Ishikawa (cell line): ENCODE measurements around the gene KRT28.

Source experiments
- CEBPB ChIP-seq: IDR thresholded peaks from 2 replicates; pipeline ENCODE4 v1.6.1; 2012
- CREB1 ChIP-seq: IDR thresholded peaks from 2 replicates; pipeline ENCODE4 v1.6.1; 2012; ENCODE audit warnings: low read depth
- EGR1 ChIP-seq: IDR thresholded peaks from 2 replicates; pipeline ENCODE4 v1.6.1; 2012
- EP300 ChIP-seq: IDR thresholded peaks from 2 replicates; pipeline ENCODE4 v1.6.1; 2012; ENCODE audit warnings: borderline replicate concordance
- FOXM1 ChIP-seq: IDR thresholded peaks from 2 replicates; pipeline ENCODE4 v1.6.1; 2012; ENCODE audit warnings: low read depth, borderline replicate concordance
- NFIC ChIP-seq: IDR thresholded peaks from 2 replicates; pipeline ENCODE4 v1.6.1; 2012
- RAD21 ChIP-seq: IDR thresholded peaks from 2 replicates; pipeline ENCODE4 v1.6.1; 2012; ENCODE audit warnings: low read depth
- TAF1 ChIP-seq: IDR thresholded peaks from 2 replicates; pipeline ENCODE4 v1.6.1; 2012; ENCODE audit warnings: low read depth, mild to moderate bottlenecking
- TCF12 ChIP-seq: IDR thresholded peaks from 2 replicates; pipeline ENCODE4 v1.6.1; 2012; ENCODE audit warnings: low read depth
- TEAD4 ChIP-seq: IDR thresholded peaks from 2 replicates; pipeline ENCODE4 v1.6.1; 2012
- YY1 ChIP-seq: IDR thresholded peaks from 2 replicates; pipeline ENCODE4 v1.6.1; 2012; ENCODE audit warnings: low read depth
- ZBTB7A ChIP-seq: IDR thresholded peaks from 2 replicates; pipeline ENCODE4 v1.6.1; 2012; ENCODE audit warnings: low read depth
- TF ChIP-seq, protein P1 (sequence below): IDR thresholded peaks from 2 replicates; pipeline ENCODE4 v1.6.1; 2012
- TF ChIP-seq, protein P2 (sequence below): IDR thresholded peaks from 2 replicates; pipeline ENCODE4 v1.6.1; 2012
- TF ChIP-seq, protein P3 (sequence below): IDR thresholded peaks from 2 replicates; pipeline ENCODE4 v1.6.1; 2012; ENCODE audit warnings: low read depth, mild to moderate bottlenecking

Gene KRT28, protein sequence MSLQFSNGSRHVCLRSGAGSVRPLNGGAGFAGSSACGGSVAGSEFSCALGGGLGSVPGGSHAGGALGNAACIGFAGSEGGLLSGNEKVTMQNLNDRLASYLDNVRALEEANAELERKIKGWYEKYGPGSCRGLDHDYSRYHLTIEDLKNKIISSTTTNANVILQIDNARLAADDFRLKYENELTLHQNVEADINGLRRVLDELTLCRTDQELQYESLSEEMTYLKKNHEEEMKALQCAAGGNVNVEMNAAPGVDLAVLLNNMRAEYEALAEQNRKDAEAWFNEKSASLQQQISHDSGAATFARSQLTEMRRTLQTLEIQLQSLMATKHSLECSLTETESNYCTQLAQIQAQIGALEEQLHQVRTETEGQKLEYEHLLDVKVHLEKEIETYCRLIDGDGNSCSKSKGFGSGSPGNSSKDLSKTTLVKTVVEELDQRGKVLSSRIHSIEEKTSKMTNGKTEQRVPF

DNA sequence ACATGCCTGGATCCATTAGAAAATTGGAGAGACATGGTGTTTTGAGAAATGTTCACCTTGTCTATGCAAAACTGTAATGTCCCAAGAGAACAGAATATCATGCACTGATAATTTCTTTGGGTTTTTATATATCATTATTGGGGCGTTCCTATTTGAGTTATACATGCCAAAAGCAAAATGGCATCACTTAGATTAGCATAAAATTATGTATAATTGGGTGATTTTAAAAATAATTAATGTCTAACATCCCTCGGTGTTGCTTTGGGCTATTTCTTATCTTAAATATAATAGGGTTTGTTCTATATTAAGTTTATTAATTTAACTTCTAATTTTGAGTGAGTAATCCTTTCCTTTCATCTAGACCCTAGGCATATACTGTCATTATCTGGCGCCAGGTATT is at the start of gene KRT28:
Gene KRT28, minus strand, starts transcription at position 101 of the 400 bp plus-strand sequence. Its CDS starts 66 bp downstream, at position 35.
- TF ChIP-seq EGR1 = no peak
- no peak for TF ChIP-seq YY1
- no peak for TF ChIP-seq FOXM1
- no peak for TF ChIP-seq ZBTB7A
- TF ChIP-seq, protein P1, sequence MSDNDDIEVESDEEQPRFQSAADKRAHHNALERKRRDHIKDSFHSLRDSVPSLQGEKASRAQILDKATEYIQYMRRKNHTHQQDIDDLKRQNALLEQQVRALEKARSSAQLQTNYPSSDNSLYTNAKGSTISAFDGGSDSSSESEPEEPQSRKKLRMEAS = no peak
- TF ChIP-seq, protein P2, sequence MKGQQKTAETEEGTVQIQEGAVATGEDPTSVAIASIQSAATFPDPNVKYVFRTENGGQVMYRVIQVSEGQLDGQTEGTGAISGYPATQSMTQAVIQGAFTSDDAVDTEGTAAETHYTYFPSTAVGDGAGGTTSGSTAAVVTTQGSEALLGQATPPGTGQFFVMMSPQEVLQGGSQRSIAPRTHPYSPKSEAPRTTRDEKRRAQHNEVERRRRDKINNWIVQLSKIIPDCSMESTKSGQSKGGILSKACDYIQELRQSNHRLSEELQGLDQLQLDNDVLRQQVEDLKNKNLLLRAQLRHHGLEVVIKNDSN = no peak
- TF ChIP-seq TEAD4 = no peak
- no peak for TF ChIP-seq EP300
- TF ChIP-seq CREB1 = no peak
- no peak for TF ChIP-seq TAF1
- TF ChIP-seq RAD21 = no peak

DNA sequence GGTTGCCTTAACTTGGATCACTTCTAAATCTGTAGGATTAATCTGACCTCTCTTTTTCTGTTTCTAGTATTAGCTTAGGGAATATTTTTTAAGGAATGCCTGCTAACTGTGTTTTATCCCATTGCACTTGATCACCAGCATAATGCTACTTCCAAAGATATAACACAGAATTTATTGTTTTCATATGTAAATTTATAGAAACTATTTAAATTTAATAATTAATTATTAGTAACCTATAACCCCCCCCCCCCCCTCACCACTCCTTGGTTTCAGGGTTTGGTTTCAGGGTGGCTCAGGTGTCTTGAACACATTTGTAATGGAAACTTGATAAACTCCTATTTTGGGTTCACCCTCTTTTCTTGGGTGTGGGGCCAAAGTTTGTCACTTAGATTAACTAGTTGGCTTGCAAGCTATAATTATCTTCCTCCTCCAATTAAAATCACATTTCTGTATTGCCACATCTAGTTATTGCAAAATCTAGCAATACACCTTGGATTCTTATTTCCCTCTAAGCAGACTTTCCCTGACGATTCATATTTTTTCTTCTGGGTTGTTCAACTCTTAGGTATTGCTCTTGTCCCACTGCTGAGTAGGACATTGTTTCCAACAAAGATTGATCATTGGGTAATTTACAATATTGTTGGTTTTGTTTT is 49.0 kb upstream of the KRT28 start:
- TF ChIP-seq NFIC = no peak
- TF ChIP-seq CREB1 = no peak
- no peak for TF ChIP-seq EGR1
- no peak for TF ChIP-seq RAD21
- TF ChIP-seq ZBTB7A = no peak
- TF ChIP-seq YY1 = no peak
- TF ChIP-seq, protein P1 = no peak

DNA sequence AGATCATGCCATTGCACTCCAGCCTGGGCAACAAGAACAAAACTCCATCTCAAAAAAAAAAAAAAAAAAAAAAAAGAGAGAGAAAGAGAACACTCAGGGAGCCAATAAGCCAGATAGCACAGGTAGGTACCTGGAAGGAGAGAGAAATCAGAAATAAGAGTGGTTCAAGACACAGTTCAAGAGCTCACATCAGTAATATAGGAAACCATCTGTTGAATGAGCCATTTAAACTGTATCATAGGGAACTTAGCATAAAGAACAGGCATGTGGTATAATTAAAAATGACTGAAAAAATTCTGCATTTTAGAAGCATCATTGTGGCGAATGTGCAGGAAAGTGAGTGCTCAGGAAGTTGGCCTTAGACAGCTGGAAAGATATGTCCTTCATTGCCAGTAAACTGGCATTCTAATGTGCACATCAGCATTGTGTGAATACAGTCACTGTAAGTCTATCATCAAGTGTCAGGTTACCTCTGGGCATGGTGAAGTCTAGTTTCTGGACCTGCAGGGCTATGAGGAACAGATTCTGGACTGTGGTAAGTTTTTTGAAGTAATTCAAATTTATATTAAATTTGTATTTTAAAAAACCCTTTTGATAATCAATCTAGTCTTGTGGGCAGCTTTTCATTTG is 46.9 kb upstream of the KRT28 start:
- no peak for TF ChIP-seq TAF1
- TF ChIP-seq FOXM1 = no peak
- TF ChIP-seq, protein P2 = no peak
- no peak for TF ChIP-seq ZBTB7A
- no peak for TF ChIP-seq EP300
- no peak for TF ChIP-seq YY1
- TF ChIP-seq NFIC = no peak
- TF ChIP-seq CEBPB = no peak
- TF ChIP-seq, protein P1 = no peak
- TF ChIP-seq, protein P3, sequence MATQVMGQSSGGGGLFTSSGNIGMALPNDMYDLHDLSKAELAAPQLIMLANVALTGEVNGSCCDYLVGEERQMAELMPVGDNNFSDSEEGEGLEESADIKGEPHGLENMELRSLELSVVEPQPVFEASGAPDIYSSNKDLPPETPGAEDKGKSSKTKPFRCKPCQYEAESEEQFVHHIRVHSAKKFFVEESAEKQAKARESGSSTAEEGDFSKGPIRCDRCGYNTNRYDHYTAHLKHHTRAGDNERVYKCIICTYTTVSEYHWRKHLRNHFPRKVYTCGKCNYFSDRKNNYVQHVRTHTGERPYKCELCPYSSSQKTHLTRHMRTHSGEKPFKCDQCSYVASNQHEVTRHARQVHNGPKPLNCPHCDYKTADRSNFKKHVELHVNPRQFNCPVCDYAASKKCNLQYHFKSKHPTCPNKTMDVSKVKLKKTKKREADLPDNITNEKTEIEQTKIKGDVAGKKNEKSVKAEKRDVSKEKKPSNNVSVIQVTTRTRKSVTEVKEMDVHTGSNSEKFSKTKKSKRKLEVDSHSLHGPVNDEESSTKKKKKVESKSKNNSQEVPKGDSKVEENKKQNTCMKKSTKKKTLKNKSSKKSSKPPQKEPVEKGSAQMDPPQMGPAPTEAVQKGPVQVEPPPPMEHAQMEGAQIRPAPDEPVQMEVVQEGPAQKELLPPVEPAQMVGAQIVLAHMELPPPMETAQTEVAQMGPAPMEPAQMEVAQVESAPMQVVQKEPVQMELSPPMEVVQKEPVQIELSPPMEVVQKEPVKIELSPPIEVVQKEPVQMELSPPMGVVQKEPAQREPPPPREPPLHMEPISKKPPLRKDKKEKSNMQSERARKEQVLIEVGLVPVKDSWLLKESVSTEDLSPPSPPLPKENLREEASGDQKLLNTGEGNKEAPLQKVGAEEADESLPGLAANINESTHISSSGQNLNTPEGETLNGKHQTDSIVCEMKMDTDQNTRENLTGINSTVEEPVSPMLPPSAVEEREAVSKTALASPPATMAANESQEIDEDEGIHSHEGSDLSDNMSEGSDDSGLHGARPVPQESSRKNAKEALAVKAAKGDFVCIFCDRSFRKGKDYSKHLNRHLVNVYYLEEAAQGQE = no peak
- TF ChIP-seq RAD21 = no peak
- no peak for TF ChIP-seq EGR1
- no peak for TF ChIP-seq TCF12
- TF ChIP-seq CREB1 = no peak
- TF ChIP-seq TEAD4 = no peak

DNA sequence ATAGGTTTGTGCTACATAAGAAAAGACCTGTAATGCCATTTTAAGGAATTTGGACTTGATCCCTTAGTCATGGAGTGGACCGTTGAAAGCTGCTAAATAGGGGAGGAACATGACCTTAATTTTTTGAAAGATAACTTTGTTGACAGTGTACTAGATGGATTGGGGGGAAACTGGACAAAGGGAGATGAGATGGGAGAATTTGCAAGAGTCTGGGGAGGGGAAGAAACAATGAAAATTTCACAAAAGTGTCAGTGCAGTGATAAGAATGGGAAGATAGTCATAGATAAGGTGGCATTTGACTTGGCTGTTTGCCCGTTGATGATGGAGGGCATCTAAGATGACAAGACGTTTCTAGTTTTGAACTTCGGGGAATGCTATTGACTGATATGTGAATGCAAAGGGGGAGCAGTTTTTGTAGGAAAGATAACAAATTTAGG is 44.9 kb upstream of the KRT28 start:
- TF ChIP-seq, protein P3 = no peak
- no peak for TF ChIP-seq YY1

DNA sequence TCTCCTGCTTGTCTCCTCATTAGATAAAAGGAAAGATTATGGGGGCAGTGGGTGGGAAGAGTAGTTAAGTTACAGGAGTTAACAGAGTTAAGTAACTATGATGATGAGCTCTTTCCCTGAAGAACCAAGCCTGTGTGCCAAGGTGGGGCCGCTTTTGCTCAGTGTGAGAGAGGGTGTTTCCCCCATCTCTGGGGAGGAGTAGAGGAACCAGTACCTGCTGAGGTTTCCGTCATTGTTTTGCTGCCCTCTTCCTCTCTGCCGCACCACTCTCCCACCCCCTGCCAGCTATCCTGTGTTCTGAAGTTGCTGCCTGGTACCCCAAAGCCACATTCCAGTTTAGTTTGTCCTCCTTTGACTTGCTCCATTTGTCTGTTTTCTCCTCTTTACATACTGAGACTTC is 43.5 kb upstream of the KRT28 start:
- no peak for TF ChIP-seq CREB1
- TF ChIP-seq RAD21 = no peak
- TF ChIP-seq, protein P3 = no peak
- TF ChIP-seq EGR1 = no peak
- TF ChIP-seq ZBTB7A = no peak
- TF ChIP-seq, protein P2 = no peak
- TF ChIP-seq TAF1 = no peak
- no peak for TF ChIP-seq TCF12
- no peak for TF ChIP-seq EP300
- no peak for TF ChIP-seq NFIC
- TF ChIP-seq, protein P1 = no peak
- TF ChIP-seq FOXM1 = no peak
- no peak for TF ChIP-seq CEBPB
- TF ChIP-seq TEAD4 = no peak
- no peak for TF ChIP-seq YY1
